Stimulated activated CD8-positive, alpha-beta memory T cell treated with anti-CD3 and anti-CD28 coated beads, Interleukin-7, amount 100 ng/mL, for 1 hour (primary cell): ENCODE data around the gene RAB11FIP2.
"Not testable (repeated sequence)": the region's sequence is repeated elsewhere in the genome, so short reads cannot be mapped to it uniquely, and the experiment has no call there.

Experiments
- DNase-seq, 2 donors: peaks; one replicate each; pipeline ENCODE4 v3.0.0-alpha.2; 2020; ENCODE audit warnings: low read depth in 2 of 2

The RAB11FIP2 gene

DNA sequence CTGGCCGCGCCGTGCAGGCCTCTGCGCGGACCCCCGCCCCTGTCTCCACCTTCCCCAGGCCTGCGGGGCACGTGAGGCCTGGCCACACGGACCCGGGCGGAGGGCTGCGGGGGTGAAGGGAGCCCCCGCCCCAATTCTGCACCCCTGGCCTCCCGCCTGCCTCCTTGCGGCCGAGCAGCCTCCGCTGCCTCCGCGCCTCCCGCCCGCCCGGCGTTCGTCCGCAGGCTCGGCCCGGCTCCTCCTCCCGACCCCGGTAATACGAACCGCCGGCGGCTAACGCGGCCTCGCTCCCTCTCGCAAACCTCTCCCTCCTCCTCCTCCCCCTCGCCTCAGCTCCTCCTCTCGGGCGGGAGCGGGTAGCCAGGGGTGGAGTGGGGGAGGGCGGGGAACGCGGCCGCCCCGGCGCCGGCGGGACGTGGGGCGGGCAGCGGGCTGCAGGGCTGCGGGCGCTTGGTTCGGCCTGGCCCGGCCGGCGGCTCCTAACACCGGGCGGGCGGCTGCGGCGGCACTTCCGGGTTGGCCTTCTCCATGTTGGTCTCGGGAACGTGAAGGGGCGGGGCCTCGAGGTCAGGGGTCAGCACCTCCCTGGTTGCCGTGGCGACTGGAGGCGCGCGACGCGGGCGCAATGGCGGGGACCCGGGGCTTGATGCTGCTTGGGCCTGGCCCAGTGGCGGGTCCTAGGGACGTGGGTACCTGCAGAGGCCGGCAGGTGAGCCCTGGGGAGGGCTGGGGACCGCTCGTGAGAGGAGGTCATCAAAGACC lies at the start of gene RAB11FIP2:
Gene RAB11FIP2 (minus strand): TSS at position 547 of the 762 bp plus-strand sequence. CDS start 778 bp downstream, outside the sequence.
- DNase-seq = peak; percentile 91 to 95

GRCh38 chr10:118096022-118096421 lies 49.3 kb upstream of the RAB11FIP2 start:
- no peak for DNase-seq

GRCh38 chr10:118092209-118092608 lies 45.5 kb upstream of the RAB11FIP2 start:
- no peak for DNase-seq

GRCh38 chr10:118080817-118081216 lies 34.1 kb upstream of the RAB11FIP2 start:
- no peak for DNase-seq

DNA sequence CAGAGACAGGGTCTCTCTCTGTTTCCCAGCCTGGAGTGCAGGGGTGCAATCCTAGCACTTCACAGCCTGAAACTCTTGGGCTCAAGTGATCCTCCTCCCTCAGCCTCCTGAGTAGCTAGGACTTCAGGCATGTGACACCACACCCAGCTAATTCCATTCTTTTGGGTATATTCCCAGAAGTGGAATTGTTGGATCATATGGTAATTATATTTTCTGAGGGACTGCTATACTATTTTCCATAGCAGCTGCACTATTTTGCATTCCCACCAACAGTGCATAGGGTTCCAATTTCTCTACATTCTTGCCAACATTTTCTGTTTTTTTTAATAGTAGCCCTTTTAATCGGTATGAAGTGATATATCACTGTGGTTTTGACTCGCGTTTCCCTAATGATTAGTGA lies 30.0 kb upstream of the RAB11FIP2 start:
- no peak for DNase-seq

DNA sequence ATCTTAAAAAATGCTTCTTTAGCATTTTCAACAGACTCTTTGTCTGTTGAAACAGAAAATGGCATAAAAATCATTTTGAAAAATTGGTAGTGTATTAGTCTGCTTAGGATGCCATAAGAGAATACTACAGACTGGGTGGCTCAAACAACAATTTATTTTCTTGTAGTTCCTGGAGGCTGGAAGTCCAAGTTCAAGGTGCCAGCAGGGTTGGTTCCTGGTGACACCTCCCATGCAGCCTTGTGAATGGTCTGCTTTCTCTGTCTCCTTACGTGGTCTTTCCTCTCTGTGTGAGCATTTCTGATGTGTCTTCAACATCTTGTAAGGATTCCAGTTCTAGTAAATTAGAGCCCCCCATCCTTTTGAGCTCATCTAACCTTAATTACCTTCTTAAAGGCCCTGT lies 26.1 kb upstream of the RAB11FIP2 start:
- no peak for DNase-seq

DNA sequence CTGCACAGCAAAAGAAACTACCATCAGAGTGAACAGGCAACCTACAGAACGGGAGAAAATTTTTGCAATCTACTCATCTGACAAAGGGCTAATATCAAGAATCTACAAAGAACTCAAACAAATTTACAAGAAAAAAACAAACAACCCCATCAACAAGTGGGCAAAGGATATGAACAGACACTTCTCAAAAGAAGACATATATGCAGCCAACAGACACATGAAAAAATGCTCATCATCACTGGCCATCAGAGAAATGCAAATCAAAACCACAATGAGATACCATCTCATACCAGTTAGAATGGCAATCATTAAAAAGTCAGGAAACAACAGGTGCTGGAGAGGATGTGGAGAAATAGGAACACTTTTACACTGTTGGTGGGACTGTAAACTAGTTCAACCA lies 20.6 kb upstream of the RAB11FIP2 start:
- DNase-seq = not testable (repeated sequence)

- no peak for DNase-seq
Measured at GRCh38 chr10:118062798-118063238, 16.1 kb upstream of the RAB11FIP2 start.

GRCh38 chr10:118058371-118058770 lies 11.6 kb upstream of the RAB11FIP2 start:
- no peak for DNase-seq

GRCh38 chr10:118057361-118057760 lies 10.6 kb upstream of the RAB11FIP2 start:
- no peak for DNase-seq

GRCh38 chr10:118054383-118054782 lies 7.6 kb upstream of the RAB11FIP2 start:
- no peak for DNase-seq

- no peak for DNase-seq
Measured at GRCh38 chr10:118052816-118053215, 6.1 kb upstream of the RAB11FIP2 start.

GRCh38 chr10:118047880-118048279 lies 1.1 kb upstream of the RAB11FIP2 start:
- DNase-seq = no peak

- DNase-seq = no peak
Measured at GRCh38 chr10:118047157-118047719, 497 bp upstream of the RAB11FIP2 start.

DNA sequence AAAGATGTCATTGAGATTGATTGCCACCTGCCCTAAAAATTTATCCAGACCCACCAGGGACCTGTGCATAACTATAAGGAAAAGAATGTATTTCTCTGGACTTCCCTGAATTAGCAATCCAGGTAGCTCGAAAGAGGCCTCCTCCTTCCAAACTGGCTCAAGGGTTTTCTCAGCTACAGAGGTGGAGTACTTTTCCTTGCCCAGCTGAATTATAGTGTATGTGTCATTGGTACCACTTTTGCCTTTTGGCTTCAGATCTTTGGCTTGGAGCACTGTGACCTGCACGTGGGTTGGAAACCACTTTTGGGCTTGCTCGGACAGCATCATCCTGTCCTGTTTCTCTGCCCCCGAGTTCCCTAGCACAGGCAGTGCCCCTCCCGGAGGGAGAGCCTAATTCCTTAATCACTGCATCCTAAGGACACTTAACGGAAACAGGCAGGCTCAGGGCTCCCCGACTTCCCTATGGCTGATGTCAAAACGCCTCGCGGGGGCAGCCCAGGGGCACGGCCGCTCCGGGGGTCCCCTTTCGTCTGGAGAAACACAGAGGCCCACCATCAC lies 825 bp downstream of the RAB11FIP2 start:
- peak in 1 of 2 donors; percentile 2 for DNase-seq

GRCh38 chr10:118045158-118045836 lies 1.4 kb downstream of the RAB11FIP2 start:
- DNase-seq = no peak

DNA sequence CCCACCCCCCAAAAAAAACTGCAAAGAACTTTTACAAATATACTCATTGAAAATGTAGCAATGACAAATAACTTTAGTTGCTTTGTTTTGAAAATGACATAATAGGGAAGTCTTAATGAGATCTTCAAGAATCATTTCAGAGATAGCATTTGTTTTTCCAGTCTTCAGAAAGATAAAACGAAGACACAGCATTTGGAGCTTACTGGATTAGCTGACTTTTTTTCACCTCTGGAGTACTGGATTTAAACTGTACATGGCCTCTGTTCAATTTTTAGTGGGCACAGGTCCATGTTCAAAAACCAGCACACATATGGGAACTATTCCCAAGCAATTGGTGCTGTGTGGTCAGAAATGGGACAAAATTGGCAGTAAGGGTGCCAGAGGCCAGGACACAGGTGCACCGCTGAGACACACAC lies 3.9 kb downstream of the RAB11FIP2 start:
- no peak for DNase-seq

DNA sequence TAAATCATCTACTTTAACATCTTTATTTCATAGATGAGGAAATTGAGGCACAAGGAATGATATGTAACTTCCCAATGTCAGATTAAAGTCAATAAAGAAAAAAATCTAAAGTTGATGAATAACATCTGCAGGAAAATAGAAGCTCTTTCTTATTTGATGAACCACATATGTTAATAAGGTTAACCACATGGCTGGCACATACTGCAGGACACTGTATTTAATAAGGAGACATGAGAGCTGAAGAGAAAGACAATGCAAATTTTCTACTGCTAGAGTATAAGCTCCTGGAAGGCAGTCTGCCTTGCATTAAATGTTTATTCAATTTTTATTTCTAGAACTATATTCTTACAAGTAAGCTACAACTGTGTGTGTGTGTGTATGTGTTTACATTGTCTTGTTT lies 4.4 kb downstream of the RAB11FIP2 start:
- no peak for DNase-seq

DNA sequence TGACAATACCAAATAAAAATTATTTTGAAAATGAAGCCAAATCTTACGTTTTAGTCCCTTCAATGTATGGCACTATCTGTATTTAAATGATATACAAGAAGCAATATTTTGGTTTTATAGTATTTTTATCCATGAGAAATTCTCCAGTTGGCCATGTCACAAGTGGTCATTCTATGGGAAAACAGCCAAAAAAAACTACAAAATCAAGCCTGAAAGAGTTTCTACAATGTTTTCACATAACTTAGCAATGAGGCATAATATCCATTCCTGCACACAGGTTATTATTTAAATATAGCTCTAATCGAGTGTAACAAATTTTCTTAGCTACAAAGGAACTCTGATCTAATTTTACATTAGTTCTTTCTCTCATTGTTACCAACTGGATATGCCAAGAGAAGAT lies 5.4 kb downstream of the RAB11FIP2 start:
- DNase-seq = no peak

GRCh38 chr10:118036281-118036875 lies 10.4 kb downstream of the RAB11FIP2 start:
- no peak for DNase-seq

- DNase-seq = no peak
Measured at GRCh38 chr10:118035354-118036005, 11.3 kb downstream of the RAB11FIP2 start.
